ENCODE results near the gene AATK.

DNA sequence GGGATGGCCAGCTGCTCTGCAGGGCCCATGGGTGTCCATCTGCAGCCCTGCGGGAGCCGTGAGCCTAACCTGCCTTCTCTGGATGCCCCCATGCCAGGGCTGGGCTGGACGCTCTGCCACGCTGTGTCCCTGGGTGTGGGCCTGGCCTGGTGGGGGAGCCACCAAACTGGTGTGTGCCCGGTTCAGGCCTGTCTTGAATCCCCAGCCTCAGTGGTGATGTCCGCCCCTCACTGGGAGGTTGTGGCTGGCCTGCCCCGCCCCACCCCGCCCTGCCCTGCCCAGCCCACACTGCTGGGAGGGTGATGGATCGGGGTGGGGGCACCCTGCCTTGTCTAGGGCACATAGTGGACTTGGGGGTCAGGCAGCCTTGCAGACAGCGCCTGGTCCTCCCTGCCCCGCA, 50.8 kb downstream of the AATK start:
- TF ChIP-seq YY1 (IDR thresholded peaks at IDR 0.05; ENCODE audit: low read depth) (no peak), EZH2phosphoT487 (IDR thresholded peaks at IDR 0.05; ENCODE audit: borderline replicate concordance, low read depth) (no peak), TEAD4 (IDR thresholded peaks at IDR 0.05; ENCODE audit: borderline replicate concordance, insufficient read depth) (no peak), TCF12 (IDR thresholded peaks at IDR 0.05) (no peak), POLR2AphosphoS5 (IDR thresholded peaks at IDR 0.05; ENCODE audit: low read depth, low read length) (no peak), EP300 (IDR thresholded peaks at IDR 0.05; ENCODE audit: borderline replicate concordance in 1 of 2, low read depth in 1 of 2, low read length in 1 of 2) (no peak), CHD2 (IDR thresholded peaks at IDR 0.05; ENCODE audit: low read length, partially characterized antibody) (no peak), TAF1 (IDR thresholded peaks at IDR 0.05; ENCODE audit: borderline replicate concordance, low read depth, low read length) (no peak)
- TF ChIP-seq, protein P1, sequence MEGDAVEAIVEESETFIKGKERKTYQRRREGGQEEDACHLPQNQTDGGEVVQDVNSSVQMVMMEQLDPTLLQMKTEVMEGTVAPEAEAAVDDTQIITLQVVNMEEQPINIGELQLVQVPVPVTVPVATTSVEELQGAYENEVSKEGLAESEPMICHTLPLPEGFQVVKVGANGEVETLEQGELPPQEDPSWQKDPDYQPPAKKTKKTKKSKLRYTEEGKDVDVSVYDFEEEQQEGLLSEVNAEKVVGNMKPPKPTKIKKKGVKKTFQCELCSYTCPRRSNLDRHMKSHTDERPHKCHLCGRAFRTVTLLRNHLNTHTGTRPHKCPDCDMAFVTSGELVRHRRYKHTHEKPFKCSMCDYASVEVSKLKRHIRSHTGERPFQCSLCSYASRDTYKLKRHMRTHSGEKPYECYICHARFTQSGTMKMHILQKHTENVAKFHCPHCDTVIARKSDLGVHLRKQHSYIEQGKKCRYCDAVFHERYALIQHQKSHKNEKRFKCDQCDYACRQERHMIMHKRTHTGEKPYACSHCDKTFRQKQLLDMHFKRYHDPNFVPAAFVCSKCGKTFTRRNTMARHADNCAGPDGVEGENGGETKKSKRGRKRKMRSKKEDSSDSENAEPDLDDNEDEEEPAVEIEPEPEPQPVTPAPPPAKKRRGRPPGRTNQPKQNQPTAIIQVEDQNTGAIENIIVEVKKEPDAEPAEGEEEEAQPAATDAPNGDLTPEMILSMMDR (IDR thresholded peaks at IDR 0.05) = no peak
- TF ChIP-seq, protein P2, sequence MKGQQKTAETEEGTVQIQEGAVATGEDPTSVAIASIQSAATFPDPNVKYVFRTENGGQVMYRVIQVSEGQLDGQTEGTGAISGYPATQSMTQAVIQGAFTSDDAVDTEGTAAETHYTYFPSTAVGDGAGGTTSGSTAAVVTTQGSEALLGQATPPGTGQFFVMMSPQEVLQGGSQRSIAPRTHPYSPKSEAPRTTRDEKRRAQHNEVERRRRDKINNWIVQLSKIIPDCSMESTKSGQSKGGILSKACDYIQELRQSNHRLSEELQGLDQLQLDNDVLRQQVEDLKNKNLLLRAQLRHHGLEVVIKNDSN (IDR thresholded peaks at IDR 0.05; ENCODE audit: borderline replicate concordance, low read depth) = no peak
- TF ChIP-seq, protein P3, sequence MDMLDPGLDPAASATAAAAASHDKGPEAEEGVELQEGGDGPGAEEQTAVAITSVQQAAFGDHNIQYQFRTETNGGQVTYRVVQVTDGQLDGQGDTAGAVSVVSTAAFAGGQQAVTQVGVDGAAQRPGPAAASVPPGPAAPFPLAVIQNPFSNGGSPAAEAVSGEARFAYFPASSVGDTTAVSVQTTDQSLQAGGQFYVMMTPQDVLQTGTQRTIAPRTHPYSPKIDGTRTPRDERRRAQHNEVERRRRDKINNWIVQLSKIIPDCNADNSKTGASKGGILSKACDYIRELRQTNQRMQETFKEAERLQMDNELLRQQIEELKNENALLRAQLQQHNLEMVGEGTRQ (IDR thresholded peaks at IDR 0.05; ENCODE audit: borderline replicate concordance, low read depth, low read length) = no peak
- TF ChIP-seq, protein P4, sequence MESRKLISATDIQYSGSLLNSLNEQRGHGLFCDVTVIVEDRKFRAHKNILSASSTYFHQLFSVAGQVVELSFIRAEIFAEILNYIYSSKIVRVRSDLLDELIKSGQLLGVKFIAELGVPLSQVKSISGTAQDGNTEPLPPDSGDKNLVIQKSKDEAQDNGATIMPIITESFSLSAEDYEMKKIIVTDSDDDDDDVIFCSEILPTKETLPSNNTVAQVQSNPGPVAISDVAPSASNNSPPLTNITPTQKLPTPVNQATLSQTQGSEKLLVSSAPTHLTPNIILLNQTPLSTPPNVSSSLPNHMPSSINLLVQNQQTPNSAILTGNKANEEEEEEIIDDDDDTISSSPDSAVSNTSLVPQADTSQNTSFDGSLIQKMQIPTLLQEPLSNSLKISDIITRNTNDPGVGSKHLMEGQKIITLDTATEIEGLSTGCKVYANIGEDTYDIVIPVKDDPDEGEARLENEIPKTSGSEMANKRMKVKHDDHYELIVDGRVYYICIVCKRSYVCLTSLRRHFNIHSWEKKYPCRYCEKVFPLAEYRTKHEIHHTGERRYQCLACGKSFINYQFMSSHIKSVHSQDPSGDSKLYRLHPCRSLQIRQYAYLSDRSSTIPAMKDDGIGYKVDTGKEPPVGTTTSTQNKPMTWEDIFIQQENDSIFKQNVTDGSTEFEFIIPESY (IDR thresholded peaks at IDR 0.05; ENCODE audit: borderline replicate concordance, low read depth) = no peak
- TF ChIP-seq, protein P5, sequence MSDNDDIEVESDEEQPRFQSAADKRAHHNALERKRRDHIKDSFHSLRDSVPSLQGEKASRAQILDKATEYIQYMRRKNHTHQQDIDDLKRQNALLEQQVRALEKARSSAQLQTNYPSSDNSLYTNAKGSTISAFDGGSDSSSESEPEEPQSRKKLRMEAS (IDR thresholded peaks at IDR 0.05; ENCODE audit: low read depth) = no peak
- TF ChIP-seq, protein P6, sequence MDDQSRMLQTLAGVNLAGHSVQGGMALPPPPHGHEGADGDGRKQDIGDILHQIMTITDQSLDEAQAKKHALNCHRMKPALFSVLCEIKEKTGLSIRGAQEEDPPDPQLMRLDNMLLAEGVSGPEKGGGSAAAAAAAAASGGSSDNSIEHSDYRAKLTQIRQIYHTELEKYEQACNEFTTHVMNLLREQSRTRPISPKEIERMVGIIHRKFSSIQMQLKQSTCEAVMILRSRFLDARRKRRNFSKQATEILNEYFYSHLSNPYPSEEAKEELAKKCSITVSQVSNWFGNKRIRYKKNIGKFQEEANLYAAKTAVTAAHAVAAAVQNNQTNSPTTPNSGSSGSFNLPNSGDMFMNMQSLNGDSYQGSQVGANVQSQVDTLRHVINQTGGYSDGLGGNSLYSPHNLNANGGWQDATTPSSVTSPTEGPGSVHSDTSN (IDR thresholded peaks at IDR 0.05) = no peak
